Thyroid gland (tissue), 4 donors: ENCODE data around the gene LRCH1.

Experiments
- POLR2A ChIP-seq, 2 donors: fragments of 450-650 bp; IDR thresholded peaks; one replicate each; pipeline ENCODE4 v1.6.1; 2017; ENCODE audit warnings: antibody characterized with exemption in 2 of 2, mild to moderate bottlenecking in 2 of 2, moderate library complexity in 1 of 2
- TF ChIP-seq, protein P1 (sequence below), 6 experiments: fragments of 200-600 bp in 3 of 6; fragments of 450-650 bp in 3 of 6; sonication (generic) in 3 of 6; IDR thresholded peaks; one replicate each; pipeline ENCODE4 v1.5.1; 2016 to 2019; ENCODE audit warnings: antibody characterized with exemption in 6 of 6, mild to moderate bottlenecking in 2 of 6, inconsistent platforms in 1 of 6, moderate library complexity in 1 of 6

DNA sequence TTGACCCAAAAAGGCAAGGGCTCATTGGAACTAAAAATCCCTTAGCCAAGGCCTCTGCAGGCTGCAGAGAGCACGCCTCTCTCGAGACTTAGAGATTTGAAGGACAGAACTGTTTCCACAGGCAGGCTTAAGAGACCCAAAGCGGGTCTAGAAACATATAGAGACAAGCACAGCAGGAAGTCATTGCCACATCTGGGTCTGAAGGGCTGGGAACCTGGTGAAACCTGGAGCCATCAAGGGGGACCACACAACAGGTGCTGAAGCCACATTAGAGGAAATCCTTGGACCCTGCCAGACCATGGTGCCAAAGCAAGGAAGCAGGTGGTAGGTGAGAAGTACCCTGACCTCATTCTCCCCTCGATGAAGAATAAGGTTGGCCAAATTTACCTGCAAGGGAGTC lies 33.8 kb upstream of the LRCH1 start:
- TF ChIP-seq POLR2A (IDR thresholded peaks at IDR 0.05), result no peak
- TF ChIP-seq, protein P1, sequence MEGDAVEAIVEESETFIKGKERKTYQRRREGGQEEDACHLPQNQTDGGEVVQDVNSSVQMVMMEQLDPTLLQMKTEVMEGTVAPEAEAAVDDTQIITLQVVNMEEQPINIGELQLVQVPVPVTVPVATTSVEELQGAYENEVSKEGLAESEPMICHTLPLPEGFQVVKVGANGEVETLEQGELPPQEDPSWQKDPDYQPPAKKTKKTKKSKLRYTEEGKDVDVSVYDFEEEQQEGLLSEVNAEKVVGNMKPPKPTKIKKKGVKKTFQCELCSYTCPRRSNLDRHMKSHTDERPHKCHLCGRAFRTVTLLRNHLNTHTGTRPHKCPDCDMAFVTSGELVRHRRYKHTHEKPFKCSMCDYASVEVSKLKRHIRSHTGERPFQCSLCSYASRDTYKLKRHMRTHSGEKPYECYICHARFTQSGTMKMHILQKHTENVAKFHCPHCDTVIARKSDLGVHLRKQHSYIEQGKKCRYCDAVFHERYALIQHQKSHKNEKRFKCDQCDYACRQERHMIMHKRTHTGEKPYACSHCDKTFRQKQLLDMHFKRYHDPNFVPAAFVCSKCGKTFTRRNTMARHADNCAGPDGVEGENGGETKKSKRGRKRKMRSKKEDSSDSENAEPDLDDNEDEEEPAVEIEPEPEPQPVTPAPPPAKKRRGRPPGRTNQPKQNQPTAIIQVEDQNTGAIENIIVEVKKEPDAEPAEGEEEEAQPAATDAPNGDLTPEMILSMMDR (IDR thresholded peaks at IDR 0.05), result no peak
